ENCODE data around the gene PADI3. TPM values are rescaled to one million over a fixed set of nuclear protein-coding genes. Genes with fewer than 3 reads are reported as not detected.

PADI3 gene
- total and polyA plus RNA-seq, 9 of the 15 experiments (the other 6 are each of a cell fraction or from before 2014, with no cell fraction given) = not detected

DNA sequence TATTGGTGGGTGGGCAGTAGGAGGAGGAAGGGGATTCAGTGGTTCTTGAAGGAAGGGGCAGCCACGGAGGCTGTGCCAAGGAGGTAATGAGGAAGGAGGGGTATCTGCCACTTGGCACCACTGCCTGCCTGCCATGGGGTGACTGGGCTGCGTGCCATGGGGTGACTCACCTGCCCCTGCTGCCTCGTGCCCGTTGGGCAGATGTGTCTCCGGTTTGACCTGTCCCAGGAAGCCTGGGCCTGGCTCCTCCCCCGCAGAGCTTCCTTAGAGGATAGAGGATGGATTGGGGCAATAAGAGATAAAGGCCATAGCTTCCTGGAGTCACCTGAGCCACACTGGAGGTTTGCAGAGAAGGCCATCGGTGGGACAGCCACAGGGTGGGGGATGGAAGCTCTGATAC, 1.7 kb downstream of the PADI3 start:
- no peak overlapping the region for H3K9ac ChIP-seq (ENCODE audit: insufficient read depth in 1 of 2, low read depth in 2 of 2, low read length in 2 of 2)
- H3K27ac ChIP-seq (ENCODE audit: extremely low read depth, low read depth, low read length) = no peak overlapping the region
- CTCF ChIA-PET (ENCODE audit: low intra/inter-chr PET ratio) = no interaction called here

More for the DNA sequence above, 1.7 kb downstream of the PADI3 start:
- intact Hi-C loops (cut with micrococcal nuclease) (no loop called here), in situ Hi-C loops (cut with MboI) (no loop called here)
- DNase-seq (ENCODE audit: extremely low read depth in 1 of 4, low spot score in 3 of 4) (no peak), ATAC-seq (no peak), FAIRE-seq (no peak)
- no TSS peak for BruUV-seq (replicated peaks)
- no peaks in the 10 kb centered on the region for H3K36me3 ChIP-seq (ENCODE audit: control insufficient read depth, insufficient read depth, low read length)
- H3K27me3 ChIP-seq (ENCODE audit: control insufficient read depth in 2 of 2, insufficient read depth in 2 of 2, low read length in 2 of 2) = peaks cover 24 to 67% of the 10 kb centered on the region in 2 experiments
- no peak overlapping the region for H3K4me3 ChIP-seq
- no peak for TF ChIP-seq PYGO2 (tag; IDR thresholded peaks at IDR 0.05)
- TF ChIP-seq NUFIP1 (IDR thresholded peaks at IDR 0.05; ENCODE audit: partially characterized antibody) = no peak
- TF ChIP-seq ZNF668 (CRISPR knock-in tag; IDR thresholded peaks at IDR 0.05) = no peak
- no peak for TF ChIP-seq ZNF224 (CRISPR knock-in tag; IDR thresholded peaks at IDR 0.05)
- TF ChIP-seq HEY1 (CRISPR knock-in tag; IDR thresholded peaks at IDR 0.05; ENCODE audit: borderline replicate concordance) = no peak
- no peak for TF ChIP-seq CTCF (IDR thresholded peaks at IDR 0.05 in 2 of 3, conservative IDR thresholded peaks at IDR 0.05 in 1 of 3; ENCODE audit: insufficient read depth in 2 of 3, low read depth in 1 of 3, low read length in 3 of 3)
- no peak for TF ChIP-seq PHTF2 (CRISPR knock-in tag; IDR thresholded peaks at IDR 0.05)
- TF ChIP-seq KHSRP (IDR thresholded peaks at IDR 0.05) = no peak
- no peaks in the 10 kb centered on the region; the same call in 1 of the 2 replicates for H4K20me1 ChIP-seq (replicated peaks; ENCODE audit: control insufficient read depth, insufficient read depth, low read length)
- 0 out of 5 replicates have a peak, but pooled peaks cover 0 to 3% of the 10 kb centered on the region in 2 experiments for H3K4me1 ChIP-seq (replicated peaks in 1 of 2; ENCODE audit: control insufficient read depth in 2 of 2, insufficient read depth in 2 of 2, low read length in 2 of 2)
- no peaks in the 10 kb centered on the region for H3K9me1 ChIP-seq (ENCODE audit: control insufficient read depth, insufficient read depth, low read length)
- 2% methylated on average over 7 of the region's 7 CpGs for WGBS (ENCODE audit: insufficient coverage, low coverage, missing lambda C conversion rate)
- no peaks in the 10 kb centered on the region for H3K79me2 ChIP-seq (ENCODE audit: control insufficient read depth, insufficient read depth, low read length)
- H3K4me2 ChIP-seq (ENCODE audit: insufficient read depth, low read length) = no peak overlapping the region
- no peak overlapping the region for H2AFZ ChIP-seq (ENCODE audit: low read depth, low read length)
- POLR2A ChIA-PET = interaction anchor here (1.0 to 1.2 kb wide), 2 partner anchors 9 to 12 kb away, joined by 4 read pairs; no protein-coding TSS in a partner anchor
- no peaks in the 10 kb centered on the region for H3K9me3 ChIP-seq (replicated peaks; ENCODE audit: control insufficient read depth, insufficient read depth, low read depth, low read length)
